ENCODE results near the gene IFIT1B. TPM values are rescaled to one million over a fixed set of nuclear protein-coding genes. Genes with fewer than 3 reads are reported as not detected.

IFIT1B gene
- total RNA-seq, result not detected in 2 replicates

GRCh38 chr10:89377705-89378637 is at the start of gene IFIT1B:
TSS of gene IFIT1B (plus strand) at chr10:89378056. CDS start at chr10:89378136, 80 bp downstream.

GRCh38 chr10:89391907-89392756 is 14.3 kb downstream of the IFIT1B start, which contains the start of gene IFIT1:
TSS of gene IFIT1 (plus strand) at chr10:89392623. CDS start at chr10:89392713, 90 bp downstream.

GRCh38 chr10:89414146-89414878 is 36.5 kb downstream of the IFIT1B start, which contains the start of gene IFIT5:
TSS of gene IFIT5 (plus strand) at chr10:89414568. CDS start at chr10:89414799, 231 bp downstream.

Other genes with a start within 250 kb of the IFIT1B start
- 0.30 and 0.34 TPM in 2 replicates for gene CH25H, start 170.7 kb upstream of the IFIT1B start, total RNA-seq
- 67.2 and 72.8 TPM in 2 replicates for gene LIPA, start 126.3 kb upstream of the IFIT1B start, total RNA-seq
- 1.8 and 2.0 TPM in 2 replicates for gene IFIT2, start 76.0 kb upstream of the IFIT1B start, total RNA-seq
- 5.7 and 5.9 TPM in 2 replicates for gene IFIT3, start 50.1 kb upstream of the IFIT1B start, total RNA-seq
- gene IFIT1, start 14.6 kb downstream of the IFIT1B start, total RNA-seq, result 12.3 and 13.3 TPM in 2 replicates
- 12.2 and 13.6 TPM in 2 replicates for gene IFIT5, start 36.5 kb downstream of the IFIT1B start, total RNA-seq
- gene SLC16A12, start 157.5 kb downstream of the IFIT1B start, total RNA-seq, result 3.6 and 3.9 TPM in 2 replicates

Measured in bronchus fibroblast of lung (primary cell).